Measurements from ENCODE around the gene ADGRL2.

DNA sequence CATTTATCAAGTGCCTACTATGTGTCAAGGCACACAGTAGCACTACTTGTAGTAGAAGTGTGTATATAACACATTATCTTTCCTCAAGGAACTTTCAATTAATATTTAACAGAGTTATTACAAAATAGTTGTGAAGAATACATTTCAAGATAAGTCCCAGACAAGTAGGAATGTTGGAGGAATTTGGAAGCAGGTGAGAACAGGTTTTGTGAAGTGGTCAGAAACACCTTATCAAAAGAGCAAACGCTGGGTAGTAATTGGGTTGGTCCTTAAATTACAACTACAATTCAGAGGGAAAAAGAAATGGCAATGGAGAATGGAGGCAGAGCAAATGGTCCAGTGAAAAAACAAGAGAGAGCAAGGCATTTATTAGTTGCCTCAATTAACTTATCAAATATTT lies 218.8 kb downstream of the ADGRL2 start:
- TF ChIP-seq POLR2A (IDR thresholded peaks at IDR 0.05; ENCODE audit: borderline replicate concordance, extremely low read depth, insufficient read depth, insufficient read length) = no peak
- no peak for TF ChIP-seq CEBPB (IDR thresholded peaks at IDR 0.05; ENCODE audit: low read depth)
- TF ChIP-seq EZH2 (IDR thresholded peaks at IDR 0.05) = no peak
- TF ChIP-seq CTCF (IDR thresholded peaks at IDR 0.05 in 2 of 3, conservative IDR thresholded peaks at IDR 0.05 in 1 of 3; ENCODE audit: borderline replicate concordance in 1 of 3, insufficient read depth in 1 of 3, low read depth in 2 of 3, low read length in 2 of 3) = no peak
- no peak for TF ChIP-seq TCF7L2 (IDR thresholded peaks at IDR 0.05; ENCODE audit: borderline replicate concordance, extremely low read depth, insufficient read depth, insufficient read length)
- TF ChIP-seq SIN3A (IDR thresholded peaks at IDR 0.05; ENCODE audit: low read depth) = no peak
- TF ChIP-seq SRF (IDR thresholded peaks at IDR 0.05; ENCODE audit: low read depth) = no peak
- no peak for TF ChIP-seq EZH2phosphoT487 (IDR thresholded peaks at IDR 0.05; ENCODE audit: borderline replicate concordance)
